Measurements from ENCODE around the gene TBX15.

TBX15 gene

GRCh38 chr1:118890851-118891384 is 97.2 kb downstream of the TBX15 start:
- no peak for DNase-seq (ENCODE audit: low read depth in 2 of 2)

DNA sequence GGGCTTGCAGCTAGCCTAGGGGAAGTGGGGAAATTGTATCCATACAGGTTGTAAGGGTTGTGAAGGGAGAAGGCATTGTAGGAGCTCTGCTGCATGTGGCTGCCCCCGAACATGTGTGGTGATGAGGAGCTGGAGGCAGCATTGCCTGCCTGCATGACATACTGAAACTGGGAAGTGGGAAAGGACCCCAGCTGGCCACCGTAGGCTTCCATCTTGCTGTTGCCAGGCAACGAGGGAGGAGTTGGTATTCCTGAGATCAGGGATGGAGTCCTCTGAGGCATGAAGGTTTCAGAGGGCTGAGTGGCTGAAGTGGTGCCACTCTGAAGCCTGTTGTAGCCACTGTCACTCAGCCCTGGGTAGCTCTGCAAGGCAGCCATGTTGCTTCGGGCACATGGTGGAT is 103.2 kb downstream of the TBX15 start:
- DNase-seq (ENCODE audit: low read depth in 2 of 2), result no peak

DNA sequence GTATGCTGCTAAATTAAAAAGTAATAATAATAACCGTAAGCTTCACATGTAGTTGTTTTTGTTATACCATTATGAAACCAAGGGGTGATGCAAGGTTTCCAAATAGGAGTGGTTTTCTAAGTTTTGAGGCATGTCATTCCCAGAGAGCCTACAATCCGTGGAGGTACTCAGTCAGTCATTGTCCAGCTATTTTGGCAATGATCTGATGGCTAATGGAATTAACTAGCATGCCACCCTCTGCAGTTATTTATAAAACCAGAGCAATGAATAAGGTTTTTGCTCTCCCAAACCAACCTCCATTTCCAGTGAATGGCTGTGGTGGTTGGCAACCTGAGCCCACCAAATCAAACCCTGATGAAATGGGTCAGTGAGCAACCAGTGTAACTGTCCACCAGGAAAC is 106.4 kb downstream of the TBX15 start:
- no peak for DNase-seq (ENCODE audit: low read depth in 2 of 2)

GRCh38 chr1:118878661-118879060 is 109.5 kb downstream of the TBX15 start:
- no peak for DNase-seq (ENCODE audit: low read depth in 2 of 2)

GRCh38 chr1:118877668-118878396 is 110.3 kb downstream of the TBX15 start:
- DNase-seq (ENCODE audit: low read depth in 2 of 2), result no peak

- DNase-seq (ENCODE audit: low read depth in 2 of 2), result no peak
These were observed 116.5 kb downstream of the TBX15 start for GRCh38 chr1:118871582-118872171.

DNA sequence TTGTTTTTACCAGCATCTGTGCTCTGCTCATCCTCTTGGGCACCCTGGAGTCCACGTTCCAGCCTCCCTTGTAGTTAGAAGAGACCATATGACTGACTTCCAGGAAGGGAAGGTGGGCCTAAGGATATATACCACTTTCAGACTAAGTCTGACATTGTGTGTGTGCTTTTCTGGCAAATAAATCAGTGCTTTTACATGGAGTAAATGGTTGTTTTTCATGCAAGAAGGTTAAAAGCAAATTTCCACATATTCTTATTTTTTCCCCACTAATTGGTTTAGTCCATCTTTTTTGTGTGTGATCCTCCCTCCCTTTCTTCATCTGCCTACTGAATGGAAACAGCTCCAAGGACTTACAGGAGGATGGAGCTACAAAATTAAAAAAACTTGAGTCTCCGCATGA is 119.8 kb downstream of the TBX15 start:
- no peak for DNase-seq (ENCODE audit: low read depth in 2 of 2)

DNA sequence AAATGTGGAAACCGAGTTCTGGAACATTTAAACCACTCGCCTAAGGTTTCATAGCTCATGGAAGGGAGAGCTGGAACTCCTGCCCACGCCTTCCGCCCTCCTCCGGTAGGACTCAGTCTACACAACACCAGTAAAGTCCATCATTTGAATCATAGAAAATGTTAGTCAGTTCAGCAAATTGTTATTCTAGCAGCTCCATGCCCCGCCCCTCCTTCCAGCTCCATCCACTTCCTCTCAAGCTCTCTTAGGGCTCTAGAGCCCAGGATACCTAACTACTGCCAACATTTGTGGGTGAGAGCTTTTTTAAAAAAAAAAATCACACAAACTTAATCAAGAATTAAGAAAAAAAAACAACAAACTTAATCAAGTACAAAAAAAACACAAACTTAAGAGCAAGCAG is 121.8 kb downstream of the TBX15 start:
- no peak for DNase-seq (ENCODE audit: low read depth in 2 of 2)

DNA sequence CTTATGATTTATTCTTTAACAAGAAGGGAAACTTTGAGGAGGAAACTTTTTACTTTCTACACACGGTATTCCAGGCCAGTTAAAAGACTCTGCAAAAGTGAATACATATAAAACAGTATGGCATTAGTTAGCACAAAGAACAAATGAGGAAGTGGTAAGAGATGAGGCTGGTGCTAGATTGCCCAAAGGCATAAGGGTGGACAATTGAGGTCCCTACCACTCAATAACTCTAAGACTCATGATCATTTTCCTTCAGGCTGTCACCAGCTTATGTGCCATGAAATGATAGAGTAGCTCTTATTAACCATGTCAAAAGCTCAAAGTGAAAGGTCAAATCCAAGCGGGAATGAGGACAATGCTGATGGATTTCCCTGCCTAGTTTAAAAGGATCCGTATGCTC is 124.5 kb downstream of the TBX15 start:
- no peak for DNase-seq (ENCODE audit: low read depth in 2 of 2)

DNA sequence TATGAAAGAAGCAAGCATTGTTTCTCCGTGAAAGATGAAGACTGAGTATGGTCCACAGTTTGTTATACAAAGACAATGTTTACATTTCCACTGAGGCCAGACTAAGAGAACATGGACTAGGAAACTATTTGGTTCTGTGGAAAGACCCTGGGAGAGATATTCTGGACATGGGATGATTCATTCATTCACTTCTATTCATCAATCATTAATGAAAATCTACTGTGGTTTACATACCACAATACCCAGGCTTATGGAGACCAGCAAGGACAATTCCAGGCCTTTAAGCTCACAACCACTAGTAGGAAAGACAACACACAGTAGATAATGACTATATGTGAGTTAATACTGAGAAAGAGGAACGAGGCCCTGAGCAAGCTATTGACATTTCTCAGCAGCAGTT is 125.4 kb downstream of the TBX15 start:
- DNase-seq (ENCODE audit: low read depth in 2 of 2), result no peak

DNA sequence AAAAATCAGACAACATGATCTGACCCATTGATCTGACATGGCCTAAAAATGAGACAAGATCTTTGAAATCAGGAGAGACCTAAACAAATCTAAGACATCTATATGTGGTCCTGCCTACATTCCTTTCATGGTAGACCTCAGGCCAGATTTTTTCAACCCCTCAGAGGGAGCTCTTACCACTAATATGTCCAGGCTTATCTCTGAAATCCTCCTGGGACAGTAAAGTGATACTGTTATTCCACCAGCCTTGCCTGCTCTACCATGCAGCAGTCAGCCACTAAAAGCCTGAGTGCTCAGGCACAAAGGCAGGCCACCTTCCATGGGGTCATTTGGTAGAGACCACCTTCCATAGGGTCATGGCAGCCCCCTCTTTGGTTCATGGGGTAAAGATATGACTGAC is 126.9 kb downstream of the TBX15 start:
- no peak for DNase-seq (ENCODE audit: low read depth in 2 of 2)

DNA sequence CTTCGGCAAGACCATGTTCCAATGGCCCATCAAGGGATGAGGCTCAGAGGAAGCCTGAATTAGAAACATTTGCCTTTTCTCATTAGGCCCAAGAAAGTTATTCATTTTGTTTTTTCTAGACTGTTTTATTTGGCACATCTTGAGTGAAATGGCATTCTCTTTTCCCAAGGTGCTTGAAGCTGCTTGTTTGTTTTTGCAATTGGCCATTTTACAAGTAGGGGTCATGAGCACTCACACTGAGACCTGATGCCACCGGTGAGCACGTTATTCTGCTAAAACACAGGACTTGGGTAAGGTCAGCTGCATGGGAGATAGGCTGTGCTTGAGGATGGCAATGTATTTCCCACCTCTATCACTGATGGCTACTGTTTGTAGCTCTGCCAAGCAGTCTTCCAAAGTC is 128.1 kb downstream of the TBX15 start:
- no peak for DNase-seq (ENCODE audit: low read depth in 2 of 2)

DNA sequence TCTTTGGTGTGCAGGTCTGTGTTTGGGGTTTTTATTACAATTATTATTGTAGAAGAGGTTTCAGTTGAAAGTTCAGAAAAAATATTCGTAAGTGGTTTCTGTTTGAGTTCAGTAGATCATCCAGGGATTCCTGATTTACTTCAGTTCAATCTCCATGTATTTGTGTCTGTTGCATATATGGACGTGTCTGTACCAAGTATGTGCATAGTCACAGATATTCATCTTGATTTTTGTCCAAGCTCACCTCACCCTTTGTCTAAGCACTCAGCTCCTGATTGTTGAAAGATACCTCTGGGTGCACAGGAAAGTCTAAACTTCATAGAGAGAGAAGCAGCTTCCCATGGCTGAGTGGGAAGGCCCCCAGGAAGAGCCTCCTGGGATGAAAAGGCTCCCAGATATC is 141.7 kb downstream of the TBX15 start:
- DNase-seq (ENCODE audit: low read depth in 2 of 2), result no peak

DNA sequence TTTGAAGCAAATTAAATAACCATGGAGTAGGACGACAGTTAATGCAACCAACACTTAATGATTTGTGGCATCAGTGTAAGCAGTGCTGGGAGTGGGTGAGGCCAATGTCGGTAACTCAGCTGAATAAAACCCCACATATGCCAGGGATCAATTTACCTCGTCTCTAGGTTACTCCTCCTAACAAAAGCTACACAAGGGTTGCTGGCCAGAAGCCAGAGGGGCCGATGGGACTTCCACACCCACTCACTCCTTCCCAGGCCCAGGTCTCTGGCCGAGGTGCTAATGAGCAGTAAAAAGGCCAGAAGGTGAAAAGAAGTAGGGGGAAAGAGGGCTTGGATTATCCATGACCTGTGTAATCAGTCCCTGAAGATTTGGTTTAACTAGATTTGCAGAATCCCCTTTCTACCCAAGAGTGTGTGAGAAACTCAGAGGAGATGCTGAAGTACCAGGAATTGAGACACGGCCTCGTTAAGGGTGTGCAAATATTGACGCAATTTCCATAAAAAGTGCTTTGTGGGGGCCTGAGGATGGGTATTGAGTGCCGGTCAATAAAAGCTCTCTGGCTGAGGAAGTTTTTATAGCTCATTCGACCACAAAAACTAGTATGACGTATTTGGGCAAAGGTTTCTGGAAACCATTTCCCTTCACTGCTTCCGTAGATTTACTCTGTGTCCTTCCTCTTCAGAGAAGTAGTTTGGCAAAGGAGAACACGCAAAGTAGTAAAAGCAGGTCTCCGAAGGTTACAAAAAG is 145.5 kb downstream of the TBX15 start:
- no peak for DNase-seq (ENCODE audit: low read depth in 2 of 2)

DNA sequence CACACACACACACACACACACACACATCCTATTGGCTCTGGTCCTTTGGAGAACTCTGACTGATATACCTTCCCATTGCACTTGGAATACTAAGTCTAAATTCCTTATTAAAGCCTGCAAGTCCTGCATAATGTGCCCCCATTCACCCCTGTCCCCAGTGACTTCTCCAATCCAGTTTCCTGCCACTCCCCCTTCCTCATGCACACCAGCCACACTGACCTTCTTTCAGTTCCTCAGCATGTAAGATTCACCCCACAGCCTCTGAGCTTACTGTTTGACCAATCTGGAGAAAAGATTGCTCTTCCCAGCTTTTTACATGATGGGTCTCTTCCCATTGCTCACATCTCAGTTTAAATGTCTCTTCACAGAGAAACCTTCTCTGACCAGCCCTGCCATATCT is 146.6 kb downstream of the TBX15 start:
- DNase-seq (ENCODE audit: low read depth in 2 of 2), result no peak

All from stimulated activated CD8-positive, alpha-beta memory T cell treated with anti-CD3 and anti-CD28 coated beads, Interleukin-7, amount 100 ng/mL, for 1 hour (primary cell).